HCT116 (cell line): ENCODE measurements around the gene SGPP2. TPM values are rescaled to one million over a fixed set of nuclear protein-coding genes. Genes with fewer than 3 reads are reported as not detected.

Experiments
- ATAC-seq: fragments of 200-7000 bp; cut with Tn5 transposase; 2 replicates; pipeline ENCODE4 v1.9.1; 2020; ENCODE audit warnings: mild to moderate bottlenecking, moderate library complexity
- BruUV-seq: library from RNA; stranded (reverse); fragments of 400-500 nt; replicated peaks from 2 replicates; lab custom pipeline; 2021; lab: Mats Ljungman, UMichigan
- CTCF ChIA-PET: fragments of 300-600 bp; sonication (Branson Sonifier 250); formaldehyde crosslinking; loops from one replicate; lab custom pipeline; 2021; ENCODE audit warnings: antibody characterized with exemption; lab: Charles Lee
- POLR2A ChIA-PET: fragments of 300-600, 350-600 bp; sonication (Branson Sonifier 250); formaldehyde crosslinking; loops from one replicate; lab custom pipeline; 2021; ENCODE audit warnings: antibody characterized with exemption; lab: Charles Lee
- RAD21 ChIA-PET, 2 experiments: fragments of 300-600 bp; sonication (Branson Sonifier 250); formaldehyde crosslinking; loops; one replicate each; lab custom pipeline; 2023; ENCODE audit warnings: low total read pairs in 2 of 2; ENCODE audit not compliant: uncharacterized antibody in 2 of 2, unreplicated experiment in 2 of 2, low non-redundant PET in 1 of 2; lab: Charles Lee
- DNase-seq: peaks from one replicate; pipeline ENCODE4 v3.0.0-alpha.2; 2010; ENCODE audit warnings: low read depth, low spot score
- H2AFZ ChIP-seq: fragments of 200-600 bp; shearing (Covaris generic), sonication (generic); 2 replicates; pipeline ENCODE4 v1.6.1; 2017; ENCODE audit warnings: low read depth, mixed run types, mixed read lengths, antibody characterized with exemption, low read length; ENCODE audit not compliant: poor library complexity, severe bottlenecking
- H3K27ac ChIP-seq: 2 replicates; pipeline ENCODE4 v1.5.1; 2012; ENCODE audit warnings: low read depth, low read length
- H3K27me3 ChIP-seq: fragments of 200-600 bp; sonication (generic); 2 replicates; pipeline ENCODE4 v1.6.1; 2016; ENCODE audit warnings: mixed run types, low read length, mixed read lengths; ENCODE audit not compliant: insufficient read depth
- H3K36me3 ChIP-seq, 2 experiments: fragments of 200-500 bp in 1 of 2; fragments of 200-600 bp in 1 of 2; sonication (Bioruptor generic) in 1 of 2; sonication (generic) in 1 of 2; 2 replicates each; pipeline versions ENCODE4 v1.5.1 to v1.6.1; 2014 to 2016; ENCODE audit warnings: low read length in 2 of 2, inconsistent platforms in 1 of 2, mixed read lengths in 1 of 2, mixed run types in 1 of 2; ENCODE audit not compliant: insufficient read depth in 2 of 2, control insufficient read depth in 1 of 2
- H3K4me1 ChIP-seq, 2 experiments: fragments of 200-600 bp in 1 of 2; sonication (generic) in 1 of 2; 2 replicates each; pipeline versions ENCODE4 v1.5.1 to v1.6.1; 2012 to 2017; ENCODE audit warnings: low read length in 2 of 2, inconsistent platforms in 1 of 2, mild to moderate bottlenecking in 1 of 2, mixed read lengths in 1 of 2, mixed run types in 1 of 2, moderate library complexity in 1 of 2; ENCODE audit not compliant: insufficient read depth in 2 of 2, control insufficient read depth in 1 of 2
- H3K4me2 ChIP-seq: fragments of 200-600 bp; sonication (generic); 2 replicates; pipeline ENCODE4 v1.6.1; 2017; ENCODE audit warnings: mixed run types, low read length, mixed read lengths
- H3K4me3 ChIP-seq, 2 experiments: fragments of 200-600 bp in 1 of 2; sonication (generic) in 1 of 2; replicated peaks in 1 of 2; 2 replicates each; pipeline ENCODE4 v1.5.1; 2011 to 2016; ENCODE audit warnings: low read length in 2 of 2, control low read depth in 1 of 2, low read depth in 1 of 2, mild to moderate bottlenecking in 1 of 2, mixed read lengths in 1 of 2, mixed run types in 1 of 2
- H3K79me2 ChIP-seq: fragments of 200-600 bp; sonication (generic); 2 replicates; pipeline ENCODE4 v1.6.1; 2017; ENCODE audit warnings: mild to moderate bottlenecking, mixed run types, low read length, moderate library complexity, mixed read lengths; ENCODE audit not compliant: insufficient read depth
- H3K9ac ChIP-seq: fragments of 200-600 bp; sonication (generic); 2 replicates; pipeline ENCODE4 v1.6.1; 2016; ENCODE audit warnings: low read length, mixed read lengths
- H3K9me2 ChIP-seq: fragments of 200-600 bp; sonication (generic), shearing (Covaris generic); 2 replicates; pipeline ENCODE4 v1.6.1; 2017; ENCODE audit warnings: mixed run types, mild to moderate bottlenecking, moderate library complexity; ENCODE audit not compliant: insufficient read depth
- H3K9me3 ChIP-seq, 2 experiments: fragments of 200-500 bp in 1 of 2; fragments of 200-600 bp in 1 of 2; sonication (Bioruptor generic) in 1 of 2; sonication (generic) in 1 of 2; 2 replicates each; pipeline ENCODE4 v1.6.1; 2014 to 2017; ENCODE audit warnings: low read length in 2 of 2, mixed read lengths in 2 of 2, inconsistent platforms in 1 of 2, low read depth in 1 of 2, mild to moderate bottlenecking in 1 of 2, mixed run types in 1 of 2, moderate library complexity in 1 of 2; ENCODE audit not compliant: control insufficient read depth in 1 of 2, insufficient read depth in 1 of 2
- H4K20me1 ChIP-seq: fragments of 200-600 bp; sonication (generic), shearing (Covaris generic); 2 replicates; pipeline ENCODE4 v1.6.1; 2017; ENCODE audit warnings: mixed run types, mild to moderate bottlenecking, moderate library complexity; ENCODE audit not compliant: insufficient read depth
- CBX3 ChIP-seq: IDR thresholded peaks from 2 replicates; pipeline ENCODE4 v1.6.1; 2012; ENCODE audit warnings: low read depth
- CTCF ChIP-seq, 3 experiments: fragments of 200-600 bp in 1 of 3; sonication (generic) in 1 of 3; IDR thresholded peaks in 2 of 3; conservative IDR thresholded peaks in 1 of 3; 2 replicates each; pipeline ENCODE4 v1.5.1; 2012 to 2017; ENCODE audit warnings: low read depth in 2 of 3, low read length in 2 of 3, antibody characterized with exemption in 1 of 3, borderline replicate concordance in 1 of 3, control low read depth in 1 of 3, mild to moderate bottlenecking in 1 of 3, mixed read lengths in 1 of 3, mixed run types in 1 of 3, moderate library complexity in 1 of 3; ENCODE audit not compliant: insufficient read depth in 1 of 3
- EGR1 ChIP-seq: IDR thresholded peaks from 2 replicates; pipeline ENCODE4 v1.6.1; 2012; ENCODE audit warnings: low read depth
- ELF1 ChIP-seq: IDR thresholded peaks from 2 replicates; pipeline ENCODE4 v1.6.1; 2012; ENCODE audit warnings: low read depth, borderline replicate concordance
- EZH2 ChIP-seq: fragments of 200-600 bp; sonication (generic); IDR thresholded peaks from 2 replicates; pipeline ENCODE4 v1.6.1; 2017; ENCODE audit warnings: antibody characterized with exemption, mixed run types
- EZH2phosphoT487 ChIP-seq: fragments of 200-600 bp; IDR thresholded peaks from 2 replicates; pipeline ENCODE4 v1.6.1; 2018; ENCODE audit warnings: antibody characterized with exemption, borderline replicate concordance
- JUND ChIP-seq: IDR thresholded peaks from 2 replicates; pipeline ENCODE4 v1.6.1; 2012
- MAX ChIP-seq: IDR thresholded peaks from 2 replicates; pipeline ENCODE4 v1.6.1; 2012
- SIN3A ChIP-seq: IDR thresholded peaks from 2 replicates; pipeline ENCODE4 v1.6.1; 2012; ENCODE audit warnings: low read depth
- SRF ChIP-seq: IDR thresholded peaks from 2 replicates; pipeline ENCODE4 v1.6.1; 2012; ENCODE audit warnings: low read depth
- intact Hi-C: fragments of 100-400 bp; cut with micrococcal nuclease; formaldehyde crosslinking; loops from 2 replicates; pipeline ENCODE4 v1.10.0; 2022
- total RNA-seq: library from RNA; stranded (reverse); gene quantifications from one replicate; pipeline ENCODE4 v1.2.1, GENCODE V29; 2021; ENCODE audit not compliant: unreplicated experiment
- TF ChIP-seq, protein P1 (sequence below): IDR thresholded peaks from 2 replicates; pipeline ENCODE4 v1.6.1; 2011; ENCODE audit warnings: mild to moderate bottlenecking, low read length, moderate library complexity; ENCODE audit not compliant: insufficient replicate concordance; ENCODE audit errors: extremely low read depth

SGPP2 gene
- total RNA-seq, 1 experiment from 2014 or later: 1.6 TPM

DNA sequence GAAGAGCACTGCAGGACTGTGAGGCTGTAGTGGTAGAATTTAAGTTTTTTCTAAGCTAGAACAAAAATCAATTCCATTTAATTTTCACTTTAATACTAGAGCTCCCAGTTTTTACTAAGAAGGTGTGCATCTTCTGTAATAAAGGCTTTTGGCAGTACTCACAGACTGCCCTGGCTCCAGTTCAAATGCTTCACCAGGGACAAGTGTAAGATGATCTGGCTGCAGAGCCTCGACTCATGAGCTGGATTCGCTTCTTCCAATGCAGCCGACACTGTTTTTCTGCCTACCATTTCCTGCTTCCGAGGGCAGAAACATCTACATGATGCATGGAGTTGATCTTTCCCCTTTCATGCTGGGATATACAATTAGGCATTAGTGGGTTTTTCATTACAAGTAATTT, 144.5 kb downstream of the SGPP2 start:
- no peak overlapping the region for H3K4me2 ChIP-seq
- no peaks in the 10 kb centered on the region for H3K79me2 ChIP-seq
- DNase-seq (no peak), ATAC-seq (no peak)
- H3K27ac ChIP-seq: no peak overlapping the region
- peaks cover 6 to 15% of the 10 kb centered on the region in 2 experiments; a peak in 3 of 4 replicates for H3K36me3 ChIP-seq
- H3K9me2 ChIP-seq: no peaks in the 10 kb centered on the region
- no peak overlapping the region for H3K9ac ChIP-seq
- no TSS peak for BruUV-seq
- ChIA-PET RAD21 (no interaction called here), CTCF (no interaction called here), POLR2A (interaction anchor here (0.6 kb wide), 1 partner anchor 602 kb away, joined by 4 read pairs; no protein-coding TSS in a partner anchor)
- H2AFZ ChIP-seq: no peak overlapping the region
- H3K4me3 ChIP-seq: no peak overlapping the region
- peaks cover 3 to 8% of the 10 kb centered on the region in 2 experiments; a peak in 1 of 4 replicates for H3K4me1 ChIP-seq
- TF ChIP-seq MAX: no peak
- no peak for TF ChIP-seq SRF
- no peaks in the 10 kb centered on the region for H3K9me3 ChIP-seq
- H4K20me1 ChIP-seq: no peaks in the 10 kb centered on the region
- H3K27me3 ChIP-seq: no peaks in the 10 kb centered on the region
- intact Hi-C loops: no loop called here

GRCh38 chr2:222569826-222570225, 145.5 kb downstream of the SGPP2 start:
- peaks cover 3 to 8% of the 10 kb centered on the region in 2 experiments; a peak in 1 of 4 replicates for H3K4me1 ChIP-seq
- intact Hi-C loops: no loop called here
- CTCF ChIA-PET: interaction anchor here (1.5 kb wide), 1 partner anchor 252 kb away, joined by 4 read pairs; no protein-coding TSS in a partner anchor
- TF ChIP-seq CBX3: no peak
- TF ChIP-seq ELF1: no peak
- no peak for TF ChIP-seq EZH2
- TF ChIP-seq CTCF (IDR thresholded peaks at IDR 0.05 in 2 of 3, conservative IDR thresholded peaks at IDR 0.05 in 1 of 3; ENCODE audit: borderline replicate concordance in 1 of 3, insufficient read depth in 1 of 3, low read depth in 2 of 3, low read length in 2 of 3): no peak
- TF ChIP-seq MAX: no peak
- no peak for TF ChIP-seq SIN3A
- no peak for TF ChIP-seq EGR1
- TF ChIP-seq EZH2phosphoT487: no peak
- no peak for TF ChIP-seq JUND
- TF ChIP-seq, protein P1, sequence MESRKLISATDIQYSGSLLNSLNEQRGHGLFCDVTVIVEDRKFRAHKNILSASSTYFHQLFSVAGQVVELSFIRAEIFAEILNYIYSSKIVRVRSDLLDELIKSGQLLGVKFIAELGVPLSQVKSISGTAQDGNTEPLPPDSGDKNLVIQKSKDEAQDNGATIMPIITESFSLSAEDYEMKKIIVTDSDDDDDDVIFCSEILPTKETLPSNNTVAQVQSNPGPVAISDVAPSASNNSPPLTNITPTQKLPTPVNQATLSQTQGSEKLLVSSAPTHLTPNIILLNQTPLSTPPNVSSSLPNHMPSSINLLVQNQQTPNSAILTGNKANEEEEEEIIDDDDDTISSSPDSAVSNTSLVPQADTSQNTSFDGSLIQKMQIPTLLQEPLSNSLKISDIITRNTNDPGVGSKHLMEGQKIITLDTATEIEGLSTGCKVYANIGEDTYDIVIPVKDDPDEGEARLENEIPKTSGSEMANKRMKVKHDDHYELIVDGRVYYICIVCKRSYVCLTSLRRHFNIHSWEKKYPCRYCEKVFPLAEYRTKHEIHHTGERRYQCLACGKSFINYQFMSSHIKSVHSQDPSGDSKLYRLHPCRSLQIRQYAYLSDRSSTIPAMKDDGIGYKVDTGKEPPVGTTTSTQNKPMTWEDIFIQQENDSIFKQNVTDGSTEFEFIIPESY: no peak
- no peak for TF ChIP-seq SRF

More at GRCh38 chr2:222569826-222570225, 145.5 kb downstream of the SGPP2 start:
- ATAC-seq (no peak), DNase-seq (no peak)
- Histone ChIP-seq H3K9me2 (no peaks in the 10 kb centered on the region), H3K4me3 (no peak overlapping the region), H3K4me2 (no peak overlapping the region), H3K27ac (no peak overlapping the region), H3K79me2 (no peaks in the 10 kb centered on the region), H3K9ac (no peak overlapping the region), H3K27me3 (no peaks in the 10 kb centered on the region), H4K20me1 (no peaks in the 10 kb centered on the region), H2AFZ (no peak overlapping the region), H3K9me3 (no peaks in the 10 kb centered on the region), H3K36me3 (peaks cover 6 to 15% of the 10 kb centered on the region in 2 experiments; a peak in 3 of 4 replicates)
- no TSS peak for BruUV-seq
- RAD21 ChIA-PET: no interaction called here
- POLR2A ChIA-PET: no interaction called here
